ENCODE measurements around the gene CLC.

GRCh38 chr19:39740395-39740794 lies 2.6 kb upstream of the CLC start:
- TF ChIP-seq ZNF704 (tag by site-specific recombination; IDR thresholded peaks at IDR 0.05) = no peak
- TF ChIP-seq CTCF (tag by site-specific recombination; IDR thresholded peaks at IDR 0.05) = no peak
- TF ChIP-seq YY1 (tag by site-specific recombination; IDR thresholded peaks at IDR 0.05) = no peak
- no peak for TF ChIP-seq ZNF274 (IDR thresholded peaks at IDR 0.05; ENCODE audit: low read length)
- TF ChIP-seq ZNF274 (tag by site-specific recombination; IDR thresholded peaks at IDR 0.05; ENCODE audit: borderline replicate concordance) = no peak
- TF ChIP-seq PBX3 (CRISPR knock-in tag; IDR thresholded peaks at IDR 0.05) = no peak
- no peak for TF ChIP-seq ZNF391 (tag by site-specific recombination; IDR thresholded peaks at IDR 0.05; ENCODE audit: borderline replicate concordance, low read depth)
- no peak for TF ChIP-seq ZNF626 (tag by site-specific recombination; IDR thresholded peaks at IDR 0.05)
- no peak for TF ChIP-seq ZBTB8A (tag by site-specific recombination; IDR thresholded peaks at IDR 0.05)
- no peak for TF ChIP-seq ZNF664 (tag by site-specific recombination; IDR thresholded peaks at IDR 0.05)
- TF ChIP-seq ZNF837 (tag by site-specific recombination; IDR thresholded peaks at IDR 0.05) = no peak
- TF ChIP-seq ZNF16 (tag by site-specific recombination; IDR thresholded peaks at IDR 0.05; ENCODE audit: low read depth) = no peak
- TF ChIP-seq ZNF174 (tag by site-specific recombination; IDR thresholded peaks at IDR 0.05) = no peak

Measured in HEK293 (cell line).